ENCODE measurements around the gene MDC1.

MDC1 gene

DNA sequence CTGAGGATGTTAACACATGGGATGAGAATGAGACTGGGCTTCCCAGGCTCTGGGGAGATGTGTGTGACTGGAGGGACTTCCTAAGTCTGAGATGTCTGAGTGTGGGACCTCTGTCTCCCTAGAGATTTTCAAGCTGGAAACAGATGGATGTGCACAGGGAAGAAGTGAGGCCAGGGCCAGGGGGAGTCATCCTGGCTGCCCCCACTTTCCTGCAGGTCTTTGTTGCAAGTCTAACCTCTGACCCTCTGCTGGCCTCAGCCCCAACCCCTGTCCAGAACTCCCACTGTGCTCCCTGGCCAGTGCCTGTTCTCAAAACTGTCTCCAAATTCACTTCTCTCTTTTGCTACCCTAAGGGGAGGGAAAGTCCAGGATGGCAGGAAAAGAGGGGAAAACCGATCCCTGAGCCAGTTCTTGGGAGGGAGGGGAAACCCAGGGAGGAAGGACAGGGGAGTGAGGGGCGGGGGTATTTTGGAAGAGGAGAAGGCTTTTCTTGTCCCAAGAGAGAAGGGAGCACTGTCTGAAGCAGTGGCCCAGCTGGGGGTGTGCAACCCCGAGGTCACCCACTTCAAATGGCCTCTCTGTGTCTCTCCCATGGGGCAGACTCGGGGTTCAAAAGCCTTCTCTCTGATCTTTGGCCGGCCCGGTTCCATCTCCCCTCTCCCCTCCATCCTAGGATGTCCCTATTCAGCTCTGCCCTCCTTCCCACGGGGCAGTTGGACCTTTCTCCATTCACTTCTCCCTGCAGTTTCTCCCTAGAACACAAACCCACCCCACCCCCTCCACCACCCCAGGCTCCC is 33.7 kb downstream of the MDC1 start:
- no peak for TF ChIP-seq CTCF (IDR thresholded peaks at IDR 0.05)
- Histone ChIP-seq H3K27ac (peak overlapping the region; percentile 59), H3K4me2 (ENCODE audit: low read length) (peak overlapping the region; percentile 39), H3K9me3 (ENCODE audit: control insufficient read depth, low read length) (no peaks in the 10 kb centered on the region), H3K9ac (no peak overlapping the region), H2AFZ (no peak overlapping the region), H3K4me1 (no peaks in the 10 kb centered on the region), H3K36me3 (ENCODE audit: control insufficient read depth, insufficient read depth, low read length) (no peaks in the 10 kb centered on the region), H3K27me3 (ENCODE audit: control insufficient read depth, insufficient read depth, low read length) (no peaks in the 10 kb centered on the region), H3K4me3 (ENCODE audit: low read depth, low read length) (peak overlapping the region; percentile 37), H3K79me2 (no peaks in the 10 kb centered on the region)

DNA sequence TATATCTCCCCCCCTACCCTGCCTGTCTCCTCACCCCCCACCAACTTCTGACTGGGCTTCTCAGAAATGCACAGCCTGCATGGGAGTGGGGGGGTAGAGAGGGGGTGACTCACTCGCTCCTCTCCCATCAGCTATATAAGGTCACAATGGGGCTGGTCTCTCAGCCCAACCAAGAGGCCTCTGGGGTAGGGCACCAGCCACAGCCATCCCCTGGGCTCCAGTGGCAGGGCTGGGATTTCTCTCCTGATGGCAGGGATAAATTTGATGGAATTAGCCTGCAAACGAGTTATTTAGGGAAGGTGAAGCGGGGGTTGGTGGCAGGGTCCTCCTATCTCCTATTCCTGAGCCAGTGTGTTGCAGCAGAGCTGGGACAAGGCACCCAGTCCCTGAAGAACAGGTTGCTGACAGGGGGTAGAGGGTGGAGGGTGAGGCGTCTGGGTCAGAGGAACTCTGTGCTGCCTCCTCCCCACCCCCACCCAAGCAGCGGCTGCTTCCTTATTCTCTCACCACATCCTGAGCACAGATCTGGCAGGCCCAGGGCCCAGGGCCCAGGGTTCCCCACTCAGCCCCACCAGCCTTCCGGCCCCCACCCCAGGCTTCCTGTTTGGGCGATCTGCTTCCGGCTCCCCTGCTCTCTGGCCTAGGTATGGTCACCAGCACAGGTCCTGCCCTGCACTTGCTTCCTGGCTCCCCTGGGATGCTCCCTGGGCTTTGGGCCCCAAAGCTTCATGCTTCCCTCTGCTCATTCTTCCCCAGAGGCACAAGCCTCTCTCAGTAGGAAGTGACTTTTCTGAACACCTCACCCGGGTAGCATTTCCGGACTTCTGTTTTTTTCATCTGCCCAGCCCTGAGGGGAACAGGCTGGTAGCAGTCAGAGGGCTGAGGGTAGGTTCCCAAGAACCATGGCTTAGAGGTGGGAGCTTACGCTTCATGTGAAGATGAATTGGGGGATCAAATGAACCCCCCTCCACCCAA is 34.7 kb downstream of the MDC1 start:
- H3K9ac ChIP-seq: no peak overlapping the region
- H2AFZ ChIP-seq: no peak overlapping the region
- H3K4me1 ChIP-seq: no peaks in the 10 kb centered on the region
- H3K27me3 ChIP-seq (ENCODE audit: control insufficient read depth, insufficient read depth, low read length): no peaks in the 10 kb centered on the region
- peak overlapping the region; percentile 37 for H3K4me3 ChIP-seq (ENCODE audit: low read depth, low read length)
- no peaks in the 10 kb centered on the region for H3K9me3 ChIP-seq (ENCODE audit: control insufficient read depth, low read length)
- no peaks in the 10 kb centered on the region for H3K36me3 ChIP-seq (ENCODE audit: control insufficient read depth, insufficient read depth, low read length)
- H3K79me2 ChIP-seq: no peaks in the 10 kb centered on the region
- peak overlapping the region; percentile 59 for H3K27ac ChIP-seq
- H3K4me2 ChIP-seq (ENCODE audit: low read length): peak overlapping the region; percentile 30
- no peak for TF ChIP-seq CTCF (IDR thresholded peaks at IDR 0.05)

DNA sequence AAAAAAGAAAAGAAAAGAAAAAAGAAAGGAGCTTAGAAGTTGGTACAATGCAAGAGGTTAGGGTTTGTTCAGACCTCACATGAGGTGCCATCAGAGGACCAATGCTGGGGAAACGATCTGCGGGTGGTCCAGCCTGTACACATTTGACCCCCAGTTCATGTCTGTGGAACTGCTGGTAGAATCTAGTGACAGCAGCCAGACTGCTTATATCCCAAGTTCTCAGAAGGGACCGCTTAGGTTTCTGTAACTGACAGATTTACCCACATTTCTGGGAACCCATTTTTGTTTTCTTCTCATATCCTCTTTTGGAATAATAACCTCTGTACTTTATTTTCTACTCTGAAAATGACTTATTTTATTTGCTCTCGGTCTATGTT is 35.3 kb downstream of the MDC1 start:
- no peak overlapping the region for H3K4me2 ChIP-seq (ENCODE audit: low read length)
- H3K4me1 ChIP-seq: no peaks in the 10 kb centered on the region
- no peaks in the 10 kb centered on the region for H3K79me2 ChIP-seq
- H3K27ac ChIP-seq: no peak overlapping the region
- H3K4me3 ChIP-seq (ENCODE audit: low read depth, low read length): no peak overlapping the region
- H3K27me3 ChIP-seq (ENCODE audit: control insufficient read depth, insufficient read depth, low read length): no peaks in the 10 kb centered on the region
- TF ChIP-seq CTCF (IDR thresholded peaks at IDR 0.05): no peak
- no peaks in the 10 kb centered on the region for H3K9me3 ChIP-seq (ENCODE audit: control insufficient read depth, low read length)
- no peaks in the 10 kb centered on the region for H3K36me3 ChIP-seq (ENCODE audit: control insufficient read depth, insufficient read depth, low read length)
- no peak overlapping the region for H3K9ac ChIP-seq
- H2AFZ ChIP-seq: no peak overlapping the region

DNA sequence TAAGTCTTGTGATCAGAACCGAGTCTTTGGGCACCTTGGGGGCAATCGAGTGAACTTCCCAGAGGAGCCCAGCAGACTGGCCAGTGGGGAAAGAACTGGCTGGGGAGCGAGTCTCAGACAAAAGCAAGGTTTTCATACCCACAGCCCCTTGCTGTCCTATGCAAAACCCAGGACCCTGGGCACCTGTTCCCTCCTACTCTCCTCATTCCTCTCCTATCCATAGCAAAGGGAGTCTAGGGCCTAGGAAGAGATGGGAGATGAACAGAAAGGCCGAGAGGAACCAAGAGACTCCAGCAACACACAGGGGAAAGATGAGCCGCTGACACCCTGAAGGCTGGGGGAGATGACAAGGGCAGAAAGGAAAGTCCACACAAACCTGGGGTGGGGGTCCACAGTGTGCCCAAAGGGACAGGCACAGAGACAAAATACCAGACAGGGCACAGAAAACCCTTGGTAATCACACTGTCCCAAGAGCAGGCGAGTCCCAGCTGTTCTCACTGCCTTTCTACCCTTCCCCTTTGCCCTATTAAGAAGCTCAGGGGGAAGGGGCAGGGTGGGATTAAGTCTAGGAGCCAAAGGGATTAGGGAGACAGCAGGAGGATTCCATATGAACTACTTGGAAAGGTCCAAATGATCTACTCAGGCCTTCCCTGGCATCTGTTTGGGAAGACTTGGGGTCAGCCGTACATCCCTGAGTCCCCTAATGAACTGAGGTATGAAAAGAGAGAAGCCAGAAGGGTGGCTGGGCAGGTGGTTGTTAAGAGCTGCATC is 37.1 kb downstream of the MDC1 start:
- Histone ChIP-seq H3K4me3 (ENCODE audit: low read depth, low read length) (no peak overlapping the region), H3K36me3 (ENCODE audit: control insufficient read depth, insufficient read depth, low read length) (no peaks in the 10 kb centered on the region), H2AFZ (no peak overlapping the region), H3K9ac (no peak overlapping the region), H3K9me3 (ENCODE audit: control insufficient read depth, low read length) (no peaks in the 10 kb centered on the region), H3K27me3 (ENCODE audit: control insufficient read depth, insufficient read depth, low read length) (no peaks in the 10 kb centered on the region), H3K4me1 (no peaks in the 10 kb centered on the region), H3K27ac (no peak overlapping the region), H3K4me2 (ENCODE audit: low read length) (no peak overlapping the region), H3K79me2 (no peaks in the 10 kb centered on the region)
- TF ChIP-seq CTCF (IDR thresholded peaks at IDR 0.05): no peak
